ENCODE results near the gene DROSHA.

DNA sequence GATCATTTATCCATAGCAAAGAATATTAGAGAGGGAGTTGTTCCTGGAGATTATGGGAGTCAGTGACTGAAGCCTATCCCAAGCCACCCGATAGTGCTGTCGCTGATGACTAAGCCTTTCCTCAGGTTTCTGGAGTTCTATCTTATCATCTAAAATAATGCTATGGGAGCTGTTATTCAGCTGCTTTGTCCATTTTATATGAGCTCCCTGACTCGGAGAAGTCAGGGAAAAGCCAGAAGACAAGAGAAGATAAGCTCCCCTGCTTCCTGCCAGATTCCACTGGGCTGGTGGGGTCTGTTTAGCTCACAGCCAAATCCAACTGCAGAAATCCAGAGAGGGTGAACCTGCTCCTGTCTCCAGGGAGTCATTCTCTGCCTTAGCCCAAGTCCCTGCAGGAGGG, 148.2 kb downstream of the DROSHA start:
- TF ChIP-seq, protein P1, sequence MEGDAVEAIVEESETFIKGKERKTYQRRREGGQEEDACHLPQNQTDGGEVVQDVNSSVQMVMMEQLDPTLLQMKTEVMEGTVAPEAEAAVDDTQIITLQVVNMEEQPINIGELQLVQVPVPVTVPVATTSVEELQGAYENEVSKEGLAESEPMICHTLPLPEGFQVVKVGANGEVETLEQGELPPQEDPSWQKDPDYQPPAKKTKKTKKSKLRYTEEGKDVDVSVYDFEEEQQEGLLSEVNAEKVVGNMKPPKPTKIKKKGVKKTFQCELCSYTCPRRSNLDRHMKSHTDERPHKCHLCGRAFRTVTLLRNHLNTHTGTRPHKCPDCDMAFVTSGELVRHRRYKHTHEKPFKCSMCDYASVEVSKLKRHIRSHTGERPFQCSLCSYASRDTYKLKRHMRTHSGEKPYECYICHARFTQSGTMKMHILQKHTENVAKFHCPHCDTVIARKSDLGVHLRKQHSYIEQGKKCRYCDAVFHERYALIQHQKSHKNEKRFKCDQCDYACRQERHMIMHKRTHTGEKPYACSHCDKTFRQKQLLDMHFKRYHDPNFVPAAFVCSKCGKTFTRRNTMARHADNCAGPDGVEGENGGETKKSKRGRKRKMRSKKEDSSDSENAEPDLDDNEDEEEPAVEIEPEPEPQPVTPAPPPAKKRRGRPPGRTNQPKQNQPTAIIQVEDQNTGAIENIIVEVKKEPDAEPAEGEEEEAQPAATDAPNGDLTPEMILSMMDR (IDR thresholded peaks at IDR 0.05): no peak
- TF ChIP-seq, protein P2, sequence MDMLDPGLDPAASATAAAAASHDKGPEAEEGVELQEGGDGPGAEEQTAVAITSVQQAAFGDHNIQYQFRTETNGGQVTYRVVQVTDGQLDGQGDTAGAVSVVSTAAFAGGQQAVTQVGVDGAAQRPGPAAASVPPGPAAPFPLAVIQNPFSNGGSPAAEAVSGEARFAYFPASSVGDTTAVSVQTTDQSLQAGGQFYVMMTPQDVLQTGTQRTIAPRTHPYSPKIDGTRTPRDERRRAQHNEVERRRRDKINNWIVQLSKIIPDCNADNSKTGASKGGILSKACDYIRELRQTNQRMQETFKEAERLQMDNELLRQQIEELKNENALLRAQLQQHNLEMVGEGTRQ (IDR thresholded peaks at IDR 0.05): no peak

Data from A549 (cell line).